Jurkat, Clone E6-1 (cell line): ENCODE measurements around the gene SLC45A2. TPM values are rescaled to one million over a fixed set of nuclear protein-coding genes. Genes with fewer than 3 reads are reported as not detected.
"Not testable (repeated sequence)": the region's sequence is repeated elsewhere in the genome, so short reads cannot be mapped to it uniquely, and the experiment has no call there.

Experiments
- DNase-seq: peaks from one replicate; pipeline ENCODE4 v3.0.0-alpha.2; 2011; ENCODE audit warnings: low read depth, low spot score
- H3K4me3 ChIP-seq: 2 replicates; pipeline ENCODE4 v1.5.1; 2011; ENCODE audit warnings: mild to moderate bottlenecking, low read length, control low read depth, moderate library complexity
- polyA plus RNA-seq: library from polyadenylated mRNA; unstranded; fragments of >200 nt; gene quantifications from one replicate; pipeline ENCODE4 v1.2.1, GENCODE V29; 2012; ENCODE audit warnings: missing spikeins; ENCODE audit not compliant: insufficient read length, insufficient read depth

Gene SLC45A2
- not detected for polyA plus RNA-seq

- no peak for DNase-seq
- no peak within 1 kb of the TSS for H3K4me3 ChIP-seq
Measured at GRCh38 chr5:33984671-33985124, at the start of gene SLC45A2. SLC45A2 (minus strand) TSS chr5:33984693; CDS start chr5:33984583, 110 bp downstream.

GRCh38 chr5:34031966-34032365 is 47.5 kb upstream of the SLC45A2 start:
- DNase-seq, result no peak
- no peak overlapping the region for H3K4me3 ChIP-seq

DNA sequence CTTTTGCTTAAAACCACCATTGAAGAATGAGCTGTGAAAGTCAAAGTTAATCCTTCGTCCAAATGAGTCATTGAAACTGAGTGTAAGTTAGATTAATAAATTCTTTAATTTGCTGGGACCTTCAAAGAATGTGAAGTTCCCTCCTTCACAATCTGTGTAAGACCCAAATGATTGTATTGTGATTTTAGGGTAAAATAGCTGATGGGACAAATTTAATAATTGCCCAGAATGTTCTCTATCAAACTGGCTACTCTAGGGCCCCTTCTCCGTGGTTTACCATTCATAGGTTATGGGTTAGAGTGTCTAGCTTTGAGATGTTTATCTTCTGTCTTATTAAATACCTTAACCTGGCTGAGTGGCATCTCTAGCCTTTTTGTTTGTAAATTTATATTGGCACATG is 46.6 kb upstream of the SLC45A2 start:
- DNase-seq, result no peak
- no peak overlapping the region for H3K4me3 ChIP-seq

- not testable (repeated sequence) for DNase-seq, H3K4me3 ChIP-seq
Measured at GRCh38 chr5:34030585-34030984, 46.1 kb upstream of the SLC45A2 start.

DNA sequence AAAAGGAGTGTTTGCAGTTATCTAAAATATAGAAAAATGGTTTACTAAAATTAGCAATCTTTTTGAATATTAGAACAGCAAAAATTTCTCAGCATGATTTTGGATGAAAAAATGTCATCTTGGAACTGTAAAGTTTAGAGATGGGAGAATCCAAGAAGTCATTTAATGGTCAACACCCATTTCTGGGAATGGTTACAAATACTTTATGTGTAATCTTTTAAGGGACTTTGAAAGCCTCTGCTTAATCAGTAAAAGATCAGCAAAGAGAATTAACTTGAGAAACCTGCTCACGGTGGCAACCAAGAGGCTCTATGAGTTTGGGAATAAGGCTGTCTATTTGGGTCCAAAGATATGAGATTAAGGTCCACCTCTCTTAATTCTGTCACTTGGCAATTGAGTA is 45.6 kb upstream of the SLC45A2 start:
- DNase-seq, result no peak
- H3K4me3 ChIP-seq, result no peak overlapping the region

- no peak overlapping the region for H3K4me3 ChIP-seq
- DNase-seq, result no peak
Measured at GRCh38 chr5:34028349-34028748, 43.9 kb upstream of the SLC45A2 start.

DNA sequence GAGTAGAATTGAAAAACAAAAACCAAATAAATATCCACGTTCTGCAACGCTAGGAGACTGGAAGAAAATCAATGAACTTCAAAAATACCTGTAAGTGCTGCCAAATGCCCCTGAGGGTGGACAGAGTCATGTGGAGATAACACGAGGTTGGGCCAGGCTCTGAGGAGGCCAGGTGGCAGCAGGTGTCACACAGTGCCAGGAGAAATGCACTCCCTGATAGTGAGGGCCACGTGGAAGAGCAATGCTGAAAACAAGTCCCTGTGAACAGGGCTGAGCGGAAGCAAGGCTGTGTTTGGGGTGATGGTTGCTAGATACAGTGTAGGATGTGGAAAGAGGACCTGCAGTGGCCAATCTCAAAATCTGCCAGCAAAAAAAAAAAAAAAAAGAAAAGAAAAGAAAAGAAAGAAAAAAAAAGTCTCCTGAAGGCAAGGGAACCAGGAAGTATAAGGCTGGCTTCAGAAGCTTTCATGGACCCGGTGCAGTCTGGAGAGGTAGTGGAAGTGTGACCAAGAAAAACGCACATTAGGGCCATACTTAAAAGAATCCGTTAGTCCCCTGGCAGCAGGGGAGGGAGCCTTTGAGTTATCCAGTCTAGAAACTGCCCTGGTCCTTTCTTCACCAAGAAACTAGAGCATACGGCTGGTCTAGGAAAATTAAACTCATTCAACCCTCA is 41.7 kb upstream of the SLC45A2 start:
- H3K4me3 ChIP-seq, result no peak overlapping the region
- DNase-seq, result no peak

DNA sequence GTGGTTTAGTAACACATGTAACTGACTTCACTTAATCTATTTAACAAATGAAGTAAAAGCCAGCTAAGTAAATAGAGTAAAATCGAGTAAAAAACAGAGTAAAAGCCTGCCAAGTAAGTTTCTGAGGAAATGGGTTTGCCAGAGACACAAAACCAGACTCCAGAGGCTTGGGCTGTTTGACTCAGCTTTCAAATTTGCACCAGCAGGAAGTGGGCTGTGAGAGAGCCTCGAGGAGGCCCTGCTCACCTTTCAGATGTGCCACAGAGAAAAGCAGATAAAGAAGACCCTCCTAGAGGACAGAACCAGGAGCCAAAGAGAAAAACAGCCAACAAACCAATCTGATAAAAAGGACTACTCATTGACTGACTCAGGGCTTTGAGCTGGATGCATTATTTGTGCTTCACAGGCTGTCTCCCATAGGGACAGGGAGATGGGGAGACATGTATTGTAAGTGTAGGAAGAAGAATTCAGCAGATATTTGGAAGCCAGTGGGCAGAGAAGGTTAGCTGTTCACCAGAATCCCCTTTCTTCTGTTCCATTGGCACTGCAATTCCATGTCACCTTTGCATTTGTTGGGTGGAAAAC is 37.7 kb upstream of the SLC45A2 start:
- peak; percentile 82 for DNase-seq
- H3K4me3 ChIP-seq, result peak overlapping the region; percentile 9; the same call in 1 of the 2 replicates

DNA sequence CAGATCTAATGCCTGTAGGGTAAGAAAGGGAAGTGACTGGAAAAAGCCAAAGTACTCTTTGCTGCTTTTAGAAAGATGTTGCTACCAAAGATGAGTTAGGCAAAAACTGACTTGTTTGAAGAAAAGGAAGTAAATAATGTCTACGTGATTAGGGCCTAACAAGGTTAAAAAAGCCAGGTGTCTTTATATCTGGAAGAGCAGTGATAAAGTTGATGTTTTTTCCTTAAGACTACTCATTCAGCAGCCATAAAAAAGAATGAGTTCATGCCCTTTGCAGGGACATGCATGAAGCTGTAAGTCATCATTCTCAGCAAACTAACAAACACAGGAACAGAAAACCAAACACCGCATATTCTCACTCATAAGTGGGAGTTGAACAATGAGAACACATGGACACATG is 36.8 kb upstream of the SLC45A2 start:
- DNase-seq, result no peak
- no peak overlapping the region for H3K4me3 ChIP-seq

DNA sequence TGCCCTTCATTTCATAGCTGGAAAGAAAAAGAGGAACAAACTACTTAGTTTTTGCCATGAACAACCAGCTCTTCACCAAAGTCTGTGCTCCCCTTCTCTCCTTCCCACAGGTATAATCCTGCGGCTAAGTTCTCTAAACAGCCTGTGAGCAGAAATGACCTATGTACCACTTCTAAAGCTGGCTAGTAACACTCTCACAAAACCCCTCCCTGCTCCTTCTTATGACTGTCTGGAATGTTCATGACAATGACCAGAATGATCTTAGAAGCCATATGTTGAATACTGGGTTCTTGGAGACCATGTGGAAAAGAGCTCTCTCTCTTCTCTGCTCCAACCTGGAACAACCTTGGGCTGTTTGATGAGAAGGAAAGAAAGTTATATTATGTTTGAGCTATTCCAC is 36.2 kb upstream of the SLC45A2 start:
- DNase-seq, result no peak
- no peak overlapping the region for H3K4me3 ChIP-seq

- DNase-seq, result no peak
- no peak overlapping the region for H3K4me3 ChIP-seq
Measured at GRCh38 chr5:34017254-34017653, 32.8 kb upstream of the SLC45A2 start.

DNA sequence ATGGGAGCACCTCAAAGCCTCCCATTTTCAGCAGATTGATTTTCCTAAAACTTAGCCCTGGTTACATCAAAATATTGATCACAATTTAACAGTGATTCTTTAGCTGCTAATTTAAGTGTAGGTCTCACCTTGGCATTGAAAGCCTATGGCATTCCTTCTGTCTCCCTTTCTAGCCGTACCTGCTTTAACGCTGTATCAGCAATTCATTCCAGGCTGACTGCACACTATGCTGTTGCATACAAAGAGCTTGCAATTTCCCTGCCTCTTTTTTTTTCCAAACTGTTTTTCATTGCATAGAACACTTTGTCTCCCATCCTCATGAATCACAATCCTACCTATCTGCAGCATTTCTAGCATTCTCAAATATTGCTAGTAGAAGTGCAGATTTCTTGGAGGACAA is 32.3 kb upstream of the SLC45A2 start:
- no peak for DNase-seq
- H3K4me3 ChIP-seq, result no peak overlapping the region

DNA sequence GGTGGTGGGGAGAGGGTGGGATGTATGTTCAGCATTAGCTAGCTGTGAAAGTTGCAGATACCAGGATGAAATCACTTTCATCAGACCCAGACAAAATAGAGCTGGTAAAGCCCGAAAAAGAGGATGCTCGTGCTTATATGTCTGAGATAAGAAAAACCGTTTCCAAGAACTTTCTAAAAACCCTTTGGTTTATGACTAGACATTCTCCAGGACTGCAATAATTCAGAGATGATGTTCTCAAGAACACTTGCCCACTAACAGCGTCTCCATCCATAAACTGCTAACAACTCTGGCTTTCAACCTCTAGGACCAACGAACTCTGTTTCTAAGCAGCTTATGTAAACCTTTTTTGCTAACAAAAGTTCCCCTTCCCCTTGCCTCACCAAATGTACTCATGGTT is 31.7 kb upstream of the SLC45A2 start:
- no peak overlapping the region for H3K4me3 ChIP-seq
- DNase-seq, result no peak

- no peak overlapping the region for H3K4me3 ChIP-seq
- DNase-seq, result no peak
Measured at GRCh38 chr5:34015120-34015822, 30.8 kb upstream of the SLC45A2 start.

GRCh38 chr5:34014626-34015025 is 30.1 kb upstream of the SLC45A2 start:
- no peak for DNase-seq
- no peak overlapping the region for H3K4me3 ChIP-seq

GRCh38 chr5:34013547-34013946 is 29.1 kb upstream of the SLC45A2 start:
- no peak overlapping the region for H3K4me3 ChIP-seq
- DNase-seq, result no peak

- DNase-seq, result no peak
- H3K4me3 ChIP-seq, result no peak overlapping the region
Measured at GRCh38 chr5:34012791-34013190, 28.3 kb upstream of the SLC45A2 start.

DNA sequence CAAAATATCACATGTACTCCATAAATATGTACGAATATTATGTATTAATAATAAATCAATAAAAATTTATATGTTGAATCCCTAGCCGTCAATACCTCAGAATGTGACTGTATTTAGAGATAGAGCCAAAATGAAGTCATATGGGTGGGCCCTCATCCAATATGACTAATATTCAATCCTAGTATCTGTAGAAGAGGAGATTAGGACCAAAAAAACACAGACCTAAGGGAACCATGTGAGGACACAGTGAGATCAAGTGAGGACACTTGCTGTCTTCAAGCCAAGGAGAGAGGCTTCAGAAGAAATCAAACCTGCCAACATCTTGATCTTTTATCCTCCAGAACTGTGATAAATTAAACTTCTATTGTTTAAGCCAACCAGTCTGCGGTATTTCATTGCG is 27.0 kb upstream of the SLC45A2 start:
- no peak for DNase-seq
- no peak overlapping the region for H3K4me3 ChIP-seq

- not testable (repeated sequence) for H3K4me3 ChIP-seq, DNase-seq
Measured at GRCh38 chr5:34010146-34010545, 25.7 kb upstream of the SLC45A2 start.

- no peak for DNase-seq
- H3K4me3 ChIP-seq, result no peak overlapping the region
Measured at GRCh38 chr5:34009610-34010009, 25.1 kb upstream of the SLC45A2 start.
